Common myeloid progenitor, CD34-positive (primary cell): ENCODE measurements around the gene GATAD2A.

ENCODE experiments used
- CTCF ChIA-PET: fragments of 350-600 bp; sonication (Branson Sonifier 250); formaldehyde crosslinking; loops from one replicate; lab custom pipeline; 2021; ENCODE audit warnings: antibody characterized with exemption; lab: Charles Lee
- POLR2A ChIA-PET: fragments of 350-600 bp; sonication (Branson Sonifier 250); formaldehyde crosslinking; loops from one replicate; lab custom pipeline; 2021; ENCODE audit warnings: antibody characterized with exemption; lab: Charles Lee
- DNase-seq, 3 donors: peaks; one replicate each; pipeline versions ENCODE4 v3.0.0 to v3.0.0-alpha.2; 2013
- H3K27ac ChIP-seq, 2 experiments: 1 replicate in 1 of 2; 2 replicates in 1 of 2; pipeline ENCODE4 v1.7.0; 2013; ENCODE audit warnings: inconsistent platforms in 2 of 2, low read length in 2 of 2, mild to moderate bottlenecking in 2 of 2, low read depth in 1 of 2, moderate library complexity in 1 of 2; ENCODE audit not compliant: severe bottlenecking in 2 of 2, insufficient read depth in 1 of 2, poor library complexity in 1 of 2
- H3K27me3 ChIP-seq, 5 experiments: replicated peaks in 2 of 5; 1 replicate in 3 of 5; 2 replicates in 2 of 5; pipeline versions ENCODE4 v1.6.1 to v1.7.0; 2013; ENCODE audit warnings: low read length in 4 of 5, mild to moderate bottlenecking in 2 of 5, moderate library complexity in 2 of 5, inconsistent platforms in 1 of 5; ENCODE audit not compliant: insufficient read depth in 5 of 5, control insufficient read depth in 4 of 5
- H3K36me3 ChIP-seq, 4 experiments: 1 replicate in 2 of 4; 2 replicates in 2 of 4; pipeline versions ENCODE4 v1.6.1 to v1.7.0; 2013; ENCODE audit warnings: low read length in 3 of 4, control low read depth in 1 of 4, mild to moderate bottlenecking in 1 of 4; ENCODE audit not compliant: control insufficient read depth in 4 of 4, insufficient read depth in 4 of 4
- H3K4me1 ChIP-seq, 4 experiments: 1 replicate in 3 of 4; 2 replicates in 1 of 4; pipeline versions ENCODE4 v1.6.1 to v1.7.1; 2013; ENCODE audit warnings: low read length in 3 of 4, mild to moderate bottlenecking in 3 of 4, control low read depth in 1 of 4, inconsistent platforms in 1 of 4, moderate library complexity in 1 of 4; ENCODE audit not compliant: control insufficient read depth in 4 of 4, insufficient read depth in 4 of 4; ENCODE audit errors: control extremely low read depth in 1 of 4
- H3K4me3 ChIP-seq, 7 experiments: 1 replicate in 4 of 7; 2 replicates in 3 of 7; pipeline versions ENCODE4 v1.5.1 to v1.7.0; 2013; ENCODE audit warnings: mild to moderate bottlenecking in 7 of 7, low read length in 6 of 7, moderate library complexity in 6 of 7, inconsistent platforms in 2 of 7, low read depth in 2 of 7, control low read depth in 1 of 7; ENCODE audit not compliant: insufficient read depth in 4 of 7, control insufficient read depth in 1 of 7; ENCODE audit errors: extremely low read depth in 1 of 7
- H3K9me3 ChIP-seq, 5 experiments: 1 replicate in 4 of 5; 2 replicates in 1 of 5; pipeline versions ENCODE4 v1.6.1 to v1.7.1; 2013; ENCODE audit warnings: low read length in 4 of 5, mild to moderate bottlenecking in 2 of 5, inconsistent platforms in 1 of 5, low read depth in 1 of 5, moderate library complexity in 1 of 5; ENCODE audit not compliant: control insufficient read depth in 4 of 5, insufficient read depth in 2 of 5; ENCODE audit errors: control extremely low read depth in 1 of 5
- WGBS: methylation state at CpG from one replicate; pipeline ENCODE4 v1.1.5; 2013; ENCODE audit not compliant: insufficient coverage; 5-methylcytosine and 5-hydroxymethylcytosine counted together

The GATAD2A gene

DNA sequence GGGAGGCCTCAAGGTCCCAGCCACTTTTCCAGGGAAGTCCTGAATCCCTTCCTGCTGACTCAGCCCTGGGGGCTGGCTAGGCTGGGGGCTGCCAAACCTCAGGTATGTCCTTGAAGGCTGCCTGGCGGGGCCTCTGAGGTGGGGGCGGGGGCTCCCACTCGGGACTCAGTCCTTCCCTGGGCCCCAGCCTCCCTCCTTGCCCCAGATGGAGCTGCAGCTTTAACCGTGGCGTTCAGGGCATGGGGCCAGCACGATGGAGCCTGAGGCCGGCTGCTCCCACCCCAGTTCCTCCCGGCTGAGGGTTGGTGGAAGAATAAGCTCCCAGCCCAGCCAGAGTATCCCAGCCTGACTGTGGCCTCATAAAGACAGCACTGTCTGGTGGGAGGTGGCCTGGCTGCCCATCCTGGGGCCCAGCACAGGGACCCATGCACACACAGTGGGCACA, 145.0 kb downstream of the GATAD2A start:
- no peak for DNase-seq
- Histone ChIP-seq H3K36me3 (no peaks in the 10 kb centered on the region), H3K4me3 (no peak overlapping the region), H3K4me1 (no peaks in the 10 kb centered on the region), H3K27me3 (peaks cover 0 to 6% (median 0%) of the 10 kb centered on the region in 5 experiments), H3K27ac (no peak overlapping the region), H3K9me3 (no peaks in the 10 kb centered on the region)
- 82% methylated on average over 8 of the region's 8 CpGs for WGBS
- POLR2A ChIA-PET, result no interaction called here
- CTCF ChIA-PET, result interaction anchor here (1.2 to 1.9 kb wide), 3 partner anchors 9 to 18 kb away, joined by 3 to 5 read pairs (median 4); no protein-coding TSS in a partner anchor

DNA sequence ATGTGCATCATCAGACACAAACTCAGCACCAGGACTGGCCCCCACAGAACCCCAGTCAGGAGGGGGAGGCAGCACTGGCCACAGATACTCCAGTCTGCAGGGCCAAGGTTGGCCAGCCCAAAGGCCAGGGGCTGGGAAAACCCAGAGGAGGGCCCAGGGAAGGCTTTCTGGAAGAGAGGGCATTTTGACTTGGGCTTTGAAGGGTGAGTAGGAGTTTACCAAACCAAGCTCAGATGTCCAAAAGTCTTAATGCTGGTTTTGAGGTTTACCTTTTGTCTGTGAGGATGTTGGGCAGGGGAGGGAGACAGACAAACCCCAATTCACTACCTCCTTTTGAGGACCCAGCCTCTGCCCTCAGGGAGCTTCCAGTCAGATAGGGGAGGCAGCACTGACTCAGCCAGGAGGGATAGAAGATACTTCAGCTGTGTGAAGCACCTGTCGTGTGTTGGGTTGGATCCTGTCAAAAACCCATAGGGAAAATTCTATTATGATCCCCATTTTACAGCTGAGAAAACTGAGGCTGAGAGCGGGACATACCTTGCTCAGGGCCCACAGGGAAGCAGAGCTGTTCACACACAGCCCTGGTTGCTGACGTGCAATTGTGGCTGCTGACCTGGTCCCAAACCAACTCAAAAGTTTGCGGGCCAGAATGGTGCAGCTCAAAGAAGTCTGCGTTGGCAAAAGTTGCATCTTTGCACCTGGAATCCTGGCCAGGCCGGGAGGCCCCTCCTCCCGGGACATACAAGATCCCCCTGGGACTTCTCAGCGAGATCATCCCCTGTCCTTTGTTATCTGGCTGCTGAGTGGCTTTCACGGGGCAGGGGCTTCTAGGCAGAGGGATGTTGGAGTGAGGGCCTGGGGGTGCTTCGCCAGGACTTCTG, 145.7 kb downstream of the GATAD2A start:
- H3K27ac ChIP-seq, result no peak overlapping the region
- no peaks in the 10 kb centered on the region for H3K9me3 ChIP-seq
- ChIA-PET POLR2A (no interaction called here), CTCF (interaction anchor here (0.6 to 5.6 kb wide), 6 partner anchors 9 to 419 kb away, joined by 3 to 29 read pairs (median 4); partner anchors contain the start of gene NDUFA13)
- no peak for DNase-seq
- H3K36me3 ChIP-seq, result no peaks in the 10 kb centered on the region
- WGBS, result 93% methylated on average over 10 of the region's 10 CpGs
- H3K4me3 ChIP-seq, result no peak overlapping the region
- no peaks in the 10 kb centered on the region for H3K4me1 ChIP-seq
- H3K27me3 ChIP-seq, result peaks cover 0 to 6% (median 0%) of the 10 kb centered on the region in 5 experiments

DNA sequence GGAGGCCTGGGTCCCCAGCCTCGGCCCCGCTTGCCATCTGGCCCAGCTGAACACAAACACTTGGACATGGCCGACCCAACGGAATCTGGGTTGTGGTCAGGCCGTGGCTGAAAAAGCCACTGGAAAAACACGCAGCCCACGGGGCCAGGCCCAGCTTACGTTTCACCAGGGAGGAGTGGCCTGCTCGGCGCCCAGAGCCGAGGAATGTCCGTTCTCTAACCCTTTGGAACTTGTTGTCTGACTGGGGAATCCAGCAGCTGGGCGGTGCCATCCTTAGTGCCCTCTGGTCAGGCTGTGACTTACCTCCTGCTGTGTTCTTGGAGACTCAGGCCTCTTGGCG, 146.3 kb downstream of the GATAD2A start:
- no peak overlapping the region for H3K4me3 ChIP-seq
- H3K9me3 ChIP-seq, result no peaks in the 10 kb centered on the region
- H3K36me3 ChIP-seq, result no peaks in the 10 kb centered on the region
- ChIA-PET CTCF (interaction anchor here (0.6 to 5.6 kb wide), 5 partner anchors 9 to 419 kb away, joined by 3 to 29 read pairs (median 4); partner anchors contain the start of gene NDUFA13), POLR2A (no interaction called here)
- DNase-seq, result no peak
- WGBS, result 93% methylated on average over 14 of the region's 14 CpGs
- H3K4me1 ChIP-seq, result no peaks in the 10 kb centered on the region
- no peak overlapping the region for H3K27ac ChIP-seq
- H3K27me3 ChIP-seq, result peaks cover 0 to 6% (median 0%) of the 10 kb centered on the region in 5 experiments

DNA sequence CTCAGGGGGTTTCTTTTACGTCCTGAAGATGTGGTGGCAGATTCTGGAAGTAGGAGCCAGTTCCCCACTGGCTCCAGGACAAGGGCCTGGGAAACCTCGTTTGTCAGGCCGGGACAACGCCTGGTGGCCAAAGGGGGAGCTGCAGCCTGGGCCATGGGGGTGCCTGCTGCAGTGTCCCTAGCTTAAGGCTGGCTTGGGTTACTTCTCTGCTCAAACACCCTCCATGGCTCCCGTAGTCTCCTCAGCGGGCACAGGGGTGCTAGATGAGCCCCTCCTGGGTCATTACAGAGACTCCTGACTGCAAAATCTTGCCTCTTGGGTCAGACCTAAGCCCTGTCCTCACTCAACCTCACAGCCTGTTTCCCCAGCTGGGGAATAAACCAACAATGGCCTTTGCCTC, 147.3 kb downstream of the GATAD2A start:
- POLR2A ChIA-PET, result no interaction called here
- Histone ChIP-seq H3K4me1 (no peaks in the 10 kb centered on the region), H3K36me3 (no peaks in the 10 kb centered on the region), H3K27ac (no peak overlapping the region), H3K9me3 (no peaks in the 10 kb centered on the region), H3K4me3 (no peak overlapping the region), H3K27me3 (peaks cover 0 to 3% (median 0%) of the 10 kb centered on the region in 5 experiments)
- no peak for DNase-seq
- WGBS, result 61% methylated on average over 6 of the region's 6 CpGs
- CTCF ChIA-PET, result interaction anchor here (0.6 to 5.6 kb wide), 6 partner anchors 10 to 102 kb away, joined by 3 to 29 read pairs (median 4); no protein-coding TSS in a partner anchor

DNA sequence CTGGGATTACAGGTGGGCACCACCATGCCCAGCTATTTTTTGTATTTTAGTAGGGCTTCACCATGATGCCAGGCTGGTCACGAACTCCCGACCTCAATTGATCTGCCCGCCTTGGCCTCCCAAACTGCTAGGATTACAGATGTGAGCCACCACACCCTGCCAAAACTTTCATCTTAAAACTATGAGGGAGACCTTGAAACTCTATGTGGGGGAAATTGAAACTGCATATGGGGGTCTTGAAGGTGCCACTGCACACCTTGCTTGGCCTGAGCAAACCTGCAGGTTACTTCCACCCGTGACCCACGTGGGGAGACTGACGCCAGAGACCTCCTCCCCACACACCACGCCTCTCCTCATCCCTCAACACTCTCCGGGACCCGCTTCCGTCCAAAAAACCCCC, 148.2 kb downstream of the GATAD2A start:
- POLR2A ChIA-PET, result no interaction called here
- H3K4me3 ChIP-seq, result no peak overlapping the region
- H3K36me3 ChIP-seq, result no peaks in the 10 kb centered on the region
- no peaks in the 10 kb centered on the region for H3K9me3 ChIP-seq
- CTCF ChIA-PET, result interaction anchor here (0.7 to 5.6 kb wide), 8 partner anchors 10 to 74 kb away, joined by 3 to 29 read pairs (median 4); no protein-coding TSS in a partner anchor
- H3K4me1 ChIP-seq, result no peaks in the 10 kb centered on the region
- WGBS, result 91% methylated on average over 10 of the region's 10 CpGs
- DNase-seq, result no peak
- H3K27me3 ChIP-seq, result peaks cover 0 to 3% (median 0%) of the 10 kb centered on the region in 5 experiments
- no peak overlapping the region for H3K27ac ChIP-seq

DNA sequence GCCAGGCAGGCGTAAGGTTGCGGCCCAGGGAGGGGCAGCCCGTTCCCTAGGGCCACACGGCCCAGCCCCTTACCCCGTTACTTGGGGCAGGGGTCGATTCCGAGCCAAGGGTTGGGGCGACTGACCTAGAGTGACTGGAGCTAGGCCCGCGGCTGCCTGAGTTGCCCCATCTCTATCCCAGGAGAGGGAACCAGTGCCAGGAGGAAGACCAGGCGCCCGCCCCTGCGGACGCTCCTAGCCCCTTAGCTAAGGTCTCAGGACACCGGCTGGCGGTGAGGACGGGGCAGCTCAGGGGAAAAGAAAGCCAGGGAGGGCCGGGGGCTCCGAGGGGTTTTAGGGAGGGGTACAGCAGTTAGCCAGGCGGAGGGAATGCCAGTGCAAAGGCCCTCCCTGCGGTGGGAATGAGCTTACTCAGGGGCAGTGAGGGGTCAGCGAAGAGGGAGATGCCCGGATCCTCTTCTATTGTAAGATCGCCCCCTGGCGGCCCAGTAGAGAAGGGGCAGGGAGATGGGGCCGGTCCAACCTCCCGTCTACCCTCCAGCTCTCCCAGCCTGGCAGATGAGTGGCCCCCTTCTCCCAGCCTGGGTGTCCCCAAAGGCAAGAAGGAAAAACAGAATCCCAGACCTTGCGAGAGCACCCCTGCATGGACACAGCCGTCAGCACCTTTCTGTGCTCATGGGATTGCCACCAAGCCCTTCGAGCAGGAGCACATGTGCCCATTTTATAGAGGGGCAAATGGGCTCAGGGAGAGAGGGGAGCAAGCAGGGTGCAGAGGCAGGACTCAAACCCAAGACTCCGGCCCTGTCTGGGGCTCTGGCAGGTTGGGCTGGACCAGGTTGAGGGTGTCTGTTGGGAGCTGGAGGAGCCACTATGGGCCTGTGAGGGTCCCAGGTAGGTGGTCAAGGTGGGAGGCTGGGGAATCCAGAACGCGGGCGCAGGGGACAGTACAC, 148.9 kb downstream of the GATAD2A start:
- DNase-seq, result no peak
- ChIA-PET CTCF (interaction anchor here (0.7 to 5.6 kb wide), 7 partner anchors 18 to 73 kb away, joined by 3 to 29 read pairs (median 4); no protein-coding TSS in a partner anchor), POLR2A (no interaction called here)
- H3K27me3 ChIP-seq, result no peaks in the 10 kb centered on the region
- H3K27ac ChIP-seq, result no peak overlapping the region
- 74% methylated on average over 29 of the region's 34 CpGs for WGBS
- H3K4me1 ChIP-seq, result no peaks in the 10 kb centered on the region
- H3K36me3 ChIP-seq, result no peaks in the 10 kb centered on the region
- H3K4me3 ChIP-seq, result no peak overlapping the region
- H3K9me3 ChIP-seq, result no peaks in the 10 kb centered on the region
